ENCODE measurements around the gene ZNF19. TPM values are rescaled to one million over a fixed set of nuclear protein-coding genes. Genes with fewer than 3 reads are reported as not detected.

Gene ZNF19
- total RNA-seq, 6 experiments from 2014 or later, result 2.5 to 3.7 (median 2.6) TPM

GRCh38 chr16:71528863-71529262, 39.7 kb upstream of the ZNF19 start:
- H3K4me1 ChIP-seq, result no peaks in the 10 kb centered on the region
- intact Hi-C loops (cut with DNase I), result no loop called here
- DNase-seq (no peak), ATAC-seq (no peak)
- WGBS (ENCODE audit: insufficient coverage, low coverage, low lambda C conversion rate, missing lambda C conversion rate), result 71% methylated on average over 4 of the region's 4 CpGs
- H3K27me3 ChIP-seq, result no peaks in the 10 kb centered on the region
- no peak overlapping the region for H3K27ac ChIP-seq
- H3K9me3 ChIP-seq, result no peaks in the 10 kb centered on the region
- no peak overlapping the region for H3K4me3 ChIP-seq
- H3K36me3 ChIP-seq, result no peaks in the 10 kb centered on the region
- no peak for TF ChIP-seq POLR2A (IDR thresholded peaks at IDR 0.05)
- no peak for TF ChIP-seq CTCF (IDR thresholded peaks at IDR 0.05)

GRCh38 chr16:71528257-71528656, 39.1 kb upstream of the ZNF19 start:
- Histone ChIP-seq H3K27me3 (no peaks in the 10 kb centered on the region), H3K4me3 (no peak overlapping the region), H3K4me1 (no peaks in the 10 kb centered on the region), H3K36me3 (no peaks in the 10 kb centered on the region), H3K9me3 (no peaks in the 10 kb centered on the region), H3K27ac (no peak overlapping the region)
- intact Hi-C loops (cut with DNase I), result no loop called here
- no CpG with 5 or more reads among the region's 1 CpG for WGBS (ENCODE audit: insufficient coverage, low coverage, low lambda C conversion rate, missing lambda C conversion rate)
- ATAC-seq (no peak), DNase-seq (no peak)
- TF ChIP-seq CTCF (IDR thresholded peaks at IDR 0.05) (no peak), POLR2A (IDR thresholded peaks at IDR 0.05) (no peak)

- no peaks in the 10 kb centered on the region for H3K36me3 ChIP-seq
- WGBS (ENCODE audit: insufficient coverage, low coverage, low lambda C conversion rate, missing lambda C conversion rate), result 41% methylated on average over 9 of the region's 9 CpGs
- no peak for TF ChIP-seq CTCF (IDR thresholded peaks at IDR 0.05)
- no peak for TF ChIP-seq POLR2A (IDR thresholded peaks at IDR 0.05)
- intact Hi-C loops (cut with DNase I), result no loop called here
- no peak within 1 kb of the TSS for H3K27ac ChIP-seq
- DNase-seq (no peak), ATAC-seq (no peak)
- H3K4me1 ChIP-seq, result no peaks in the 10 kb centered on the region
- peak within 1 kb of the TSS in 1 of 3 donors; percentile 9 for H3K4me3 ChIP-seq
- H3K9me3 ChIP-seq, result no peaks in the 10 kb centered on the region
- H3K27me3 ChIP-seq, result no peaks in the 10 kb centered on the region
Observed at GRCh38 chr16:71526111-71526631, 37.0 kb upstream of the ZNF19 start, which contains the start of gene CHST4. Gene CHST4, plus strand, starts transcription at chr16:71526426. Its CDS starts 10,252 bp downstream, at chr16:71536678.

GRCh38 chr16:71524566-71525553, 35.7 kb upstream of the ZNF19 start:
- Histone ChIP-seq H3K36me3 (no peaks in the 10 kb centered on the region), H3K27me3 (no peaks in the 10 kb centered on the region), H3K27ac (no peak overlapping the region), H3K4me1 (no peaks in the 10 kb centered on the region), H3K4me3 (no peak overlapping the region), H3K9me3 (no peaks in the 10 kb centered on the region)
- DNase-seq (no peak), ATAC-seq (peak in 1 of 4 donors; percentile 34)
- intact Hi-C loops (cut with DNase I), result no loop called here
- TF ChIP-seq CTCF (IDR thresholded peaks at IDR 0.05) (no peak), POLR2A (IDR thresholded peaks at IDR 0.05) (no peak)
- WGBS (ENCODE audit: insufficient coverage, low coverage, low lambda C conversion rate, missing lambda C conversion rate), result 56% methylated on average over 15 of the region's 16 CpGs

All from right lobe of liver (tissue), 6 donors.